Neural cell (in vitro differentiated cells): ENCODE data around the gene DHX30. TPM values are rescaled to one million over a fixed set of nuclear protein-coding genes. Genes with fewer than 3 reads are reported as not detected.

Experiments
- H2AFZ ChIP-seq: fragments of 200-600, 300-800 bp; sonication (generic), shearing (Covaris generic); 2 replicates; pipeline ENCODE4 v1.6.0; 2014; ENCODE audit warnings: low read depth, mild to moderate bottlenecking, antibody characterized with exemption, low read length, moderate library complexity
- H3F3A ChIP-seq: fragments of 200-600 bp; shearing (Covaris generic); 2 replicates; pipeline ENCODE4 v1.6.1; 2016; ENCODE audit warnings: mild to moderate bottlenecking, moderate library complexity, mixed read lengths, antibody characterized with exemption, low read length; ENCODE audit not compliant: insufficient read depth, poor library complexity, severe bottlenecking
- H3K27ac ChIP-seq: fragments of 200-600, 300-800 bp; sonication (generic), shearing (Covaris generic); 2 replicates; pipeline ENCODE4 v1.5.1; 2014; ENCODE audit warnings: mild to moderate bottlenecking, low read length, moderate library complexity
- H3K27me3 ChIP-seq: fragments of 300-800, 200-600 bp; sonication (generic), shearing (Covaris generic); 2 replicates; pipeline ENCODE4 v1.6.0; 2014; ENCODE audit warnings: mild to moderate bottlenecking, low read depth, low read length, moderate library complexity; ENCODE audit not compliant: insufficient read depth
- H3K36me3 ChIP-seq: fragments of 300-800, 200-600 bp; sonication (generic), shearing (Covaris generic); 2 replicates; pipeline ENCODE4 v1.5.1; 2014; ENCODE audit warnings: mild to moderate bottlenecking, antibody characterized with exemption, low read length, moderate library complexity; ENCODE audit not compliant: insufficient read depth
- H3K4me2 ChIP-seq: fragments of 300-800, 200-600 bp; sonication (generic), shearing (Covaris generic); 2 replicates; pipeline ENCODE4 v1.6.0; 2014; ENCODE audit warnings: mild to moderate bottlenecking, low read length
- H3K4me3 ChIP-seq: fragments of 300-800, 200-600 bp; sonication (generic), shearing (Covaris generic); 2 replicates; pipeline ENCODE4 v1.5.1; 2014; ENCODE audit warnings: mild to moderate bottlenecking, low read length, moderate library complexity
- H3K79me2 ChIP-seq: fragments of 200-600 bp; shearing (Covaris generic); replicated peaks from 2 replicates; pipeline ENCODE4 v1.6.0; 2014; ENCODE audit warnings: mild to moderate bottlenecking, low read length, moderate library complexity; ENCODE audit not compliant: insufficient read depth
- H3K9ac ChIP-seq: fragments of 300-800, 200-600 bp; sonication (generic), shearing (Covaris generic); 2 replicates; pipeline ENCODE4 v1.6.1; 2016; ENCODE audit warnings: mild to moderate bottlenecking, low read length, mixed read lengths
- H3K9me2 ChIP-seq: fragments of 200-600 bp; shearing (Covaris generic); 2 replicates; pipeline ENCODE4 v1.6.1; 2016; ENCODE audit warnings: mild to moderate bottlenecking, low read length, mixed read lengths; ENCODE audit not compliant: insufficient read depth
- H3K9me3 ChIP-seq: fragments of 200-600, 300-800 bp; sonication (generic), shearing (Covaris generic); 2 replicates; pipeline ENCODE4 v1.6.1; 2016; ENCODE audit warnings: mild to moderate bottlenecking, mixed run types, low read length, moderate library complexity, mixed read lengths
- H4K20me1 ChIP-seq: fragments of 200-600 bp; shearing (Covaris generic); 2 replicates; pipeline ENCODE4 v1.6.1; 2016; ENCODE audit warnings: mild to moderate bottlenecking, mixed run types; ENCODE audit not compliant: insufficient read depth
- EP300 ChIP-seq: fragments of 450-650 bp; conservative IDR thresholded peaks from 2 replicates; pipeline ENCODE4 v1.6.1; 2014; ENCODE audit warnings: antibody characterized with exemption, mild to moderate bottlenecking, moderate library complexity; ENCODE audit not compliant: poor library complexity, severe bottlenecking
- EZH2 ChIP-seq: fragments of 200-600, 300-800 bp; shearing (Covaris generic), sonication (generic); IDR thresholded peaks from 2 replicates; pipeline ENCODE4 v1.6.1; 2014; ENCODE audit warnings: antibody characterized with exemption, low read length, borderline replicate concordance, mild to moderate bottlenecking; ENCODE audit not compliant: insufficient read depth, poor library complexity, severe bottlenecking
- MXI1 ChIP-seq: fragments of 450-650 bp; conservative IDR thresholded peaks from 2 replicates; pipeline ENCODE4 v1.6.1; 2014; ENCODE audit warnings: antibody characterized with exemption, mild to moderate bottlenecking; ENCODE audit not compliant: poor library complexity, severe bottlenecking
- POLR2AphosphoS5 ChIP-seq: IDR thresholded peaks from 2 replicates; pipeline ENCODE4 v1.6.1; 2012
- RAD21 ChIP-seq: fragments of 450-650 bp; conservative IDR thresholded peaks from 2 replicates; pipeline ENCODE4 v1.6.1; 2014; ENCODE audit warnings: antibody characterized with exemption, mild to moderate bottlenecking, moderate library complexity
- SMC3 ChIP-seq: fragments of 450-650 bp; conservative IDR thresholded peaks from 2 replicates; pipeline ENCODE4 v1.6.1; 2014; ENCODE audit warnings: antibody characterized with exemption, mild to moderate bottlenecking, moderate library complexity; ENCODE audit not compliant: poor library complexity
- TAF1 ChIP-seq: IDR thresholded peaks from 2 replicates; pipeline ENCODE4 v1.6.1; 2012; ENCODE audit warnings: low read depth
- polyA plus RNA-seq: library from polyadenylated mRNA; depleted of rRNA; stranded (reverse); fragments of >200 nt; gene quantifications from 2 replicates; pipeline ENCODE4 v1.2.3, GENCODE V29; 2014
- TF ChIP-seq, protein P1 (sequence below): IDR thresholded peaks from 2 replicates; pipeline ENCODE4 v1.6.1; 2012; ENCODE audit warnings: borderline replicate concordance
- TF ChIP-seq, protein P2 (sequence below): fragments of 450-650 bp; IDR thresholded peaks from 2 replicates; pipeline ENCODE4 v1.5.1; 2014; ENCODE audit warnings: antibody characterized with exemption, mild to moderate bottlenecking, moderate library complexity; ENCODE audit not compliant: poor library complexity, severe bottlenecking

The DHX30 gene
- polyA plus RNA-seq, 1 donor from 2014 or later: 101 TPM

DNA sequence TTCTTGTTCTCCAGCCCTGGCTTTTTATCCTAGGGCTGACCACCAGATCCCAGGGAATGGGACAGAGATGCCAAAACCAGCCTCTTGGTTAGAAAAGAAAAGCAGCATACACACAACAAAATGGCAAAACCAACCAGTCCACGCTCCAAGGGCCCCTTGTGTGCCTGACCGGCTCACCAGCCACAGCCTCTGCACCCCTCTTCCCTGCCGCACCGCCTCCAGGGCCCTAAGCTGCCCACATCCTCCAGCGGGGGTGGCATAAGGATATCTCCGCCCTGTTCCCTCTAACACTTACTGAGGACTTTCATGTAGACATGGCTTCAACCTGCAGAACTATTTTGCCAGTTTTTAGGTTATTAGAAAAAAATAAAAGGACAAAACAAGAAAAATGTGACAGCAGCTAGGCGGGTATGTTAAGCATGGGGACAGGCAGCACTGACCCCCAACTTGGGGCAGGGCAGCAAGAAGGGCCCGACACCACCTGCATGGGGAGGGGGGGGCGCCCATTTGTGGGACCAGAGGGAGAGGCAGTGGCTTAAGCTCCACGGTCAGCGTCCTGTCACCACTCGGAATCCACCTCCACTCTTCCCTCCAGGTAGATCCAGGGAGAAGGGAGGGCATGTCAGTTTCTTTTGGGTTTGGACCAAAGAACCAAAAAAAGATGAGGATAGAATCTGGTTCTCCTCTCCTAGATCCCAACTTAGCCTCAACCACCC is 49.1 kb downstream of the DHX30 start:
- Histone ChIP-seq H4K20me1 (no peaks in the 10 kb centered on the region), H3K9me3 (no peaks in the 10 kb centered on the region), H3K27ac (no peak overlapping the region), H3K36me3 (peaks cover 5% of the 10 kb centered on the region), H3F3A (no peaks in the 10 kb centered on the region), H3K4me2 (no peak overlapping the region), H3K9me2 (no peaks in the 10 kb centered on the region), H2AFZ (no peak overlapping the region), H3K4me3 (no peak overlapping the region), H3K79me2 (no peaks in the 10 kb centered on the region), H3K9ac (no peak overlapping the region), H3K27me3 (no peaks in the 10 kb centered on the region)
- TF ChIP-seq EP300: no peak
- TF ChIP-seq, protein P1, sequence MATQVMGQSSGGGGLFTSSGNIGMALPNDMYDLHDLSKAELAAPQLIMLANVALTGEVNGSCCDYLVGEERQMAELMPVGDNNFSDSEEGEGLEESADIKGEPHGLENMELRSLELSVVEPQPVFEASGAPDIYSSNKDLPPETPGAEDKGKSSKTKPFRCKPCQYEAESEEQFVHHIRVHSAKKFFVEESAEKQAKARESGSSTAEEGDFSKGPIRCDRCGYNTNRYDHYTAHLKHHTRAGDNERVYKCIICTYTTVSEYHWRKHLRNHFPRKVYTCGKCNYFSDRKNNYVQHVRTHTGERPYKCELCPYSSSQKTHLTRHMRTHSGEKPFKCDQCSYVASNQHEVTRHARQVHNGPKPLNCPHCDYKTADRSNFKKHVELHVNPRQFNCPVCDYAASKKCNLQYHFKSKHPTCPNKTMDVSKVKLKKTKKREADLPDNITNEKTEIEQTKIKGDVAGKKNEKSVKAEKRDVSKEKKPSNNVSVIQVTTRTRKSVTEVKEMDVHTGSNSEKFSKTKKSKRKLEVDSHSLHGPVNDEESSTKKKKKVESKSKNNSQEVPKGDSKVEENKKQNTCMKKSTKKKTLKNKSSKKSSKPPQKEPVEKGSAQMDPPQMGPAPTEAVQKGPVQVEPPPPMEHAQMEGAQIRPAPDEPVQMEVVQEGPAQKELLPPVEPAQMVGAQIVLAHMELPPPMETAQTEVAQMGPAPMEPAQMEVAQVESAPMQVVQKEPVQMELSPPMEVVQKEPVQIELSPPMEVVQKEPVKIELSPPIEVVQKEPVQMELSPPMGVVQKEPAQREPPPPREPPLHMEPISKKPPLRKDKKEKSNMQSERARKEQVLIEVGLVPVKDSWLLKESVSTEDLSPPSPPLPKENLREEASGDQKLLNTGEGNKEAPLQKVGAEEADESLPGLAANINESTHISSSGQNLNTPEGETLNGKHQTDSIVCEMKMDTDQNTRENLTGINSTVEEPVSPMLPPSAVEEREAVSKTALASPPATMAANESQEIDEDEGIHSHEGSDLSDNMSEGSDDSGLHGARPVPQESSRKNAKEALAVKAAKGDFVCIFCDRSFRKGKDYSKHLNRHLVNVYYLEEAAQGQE: no peak
- TF ChIP-seq EZH2: no peak

DNA sequence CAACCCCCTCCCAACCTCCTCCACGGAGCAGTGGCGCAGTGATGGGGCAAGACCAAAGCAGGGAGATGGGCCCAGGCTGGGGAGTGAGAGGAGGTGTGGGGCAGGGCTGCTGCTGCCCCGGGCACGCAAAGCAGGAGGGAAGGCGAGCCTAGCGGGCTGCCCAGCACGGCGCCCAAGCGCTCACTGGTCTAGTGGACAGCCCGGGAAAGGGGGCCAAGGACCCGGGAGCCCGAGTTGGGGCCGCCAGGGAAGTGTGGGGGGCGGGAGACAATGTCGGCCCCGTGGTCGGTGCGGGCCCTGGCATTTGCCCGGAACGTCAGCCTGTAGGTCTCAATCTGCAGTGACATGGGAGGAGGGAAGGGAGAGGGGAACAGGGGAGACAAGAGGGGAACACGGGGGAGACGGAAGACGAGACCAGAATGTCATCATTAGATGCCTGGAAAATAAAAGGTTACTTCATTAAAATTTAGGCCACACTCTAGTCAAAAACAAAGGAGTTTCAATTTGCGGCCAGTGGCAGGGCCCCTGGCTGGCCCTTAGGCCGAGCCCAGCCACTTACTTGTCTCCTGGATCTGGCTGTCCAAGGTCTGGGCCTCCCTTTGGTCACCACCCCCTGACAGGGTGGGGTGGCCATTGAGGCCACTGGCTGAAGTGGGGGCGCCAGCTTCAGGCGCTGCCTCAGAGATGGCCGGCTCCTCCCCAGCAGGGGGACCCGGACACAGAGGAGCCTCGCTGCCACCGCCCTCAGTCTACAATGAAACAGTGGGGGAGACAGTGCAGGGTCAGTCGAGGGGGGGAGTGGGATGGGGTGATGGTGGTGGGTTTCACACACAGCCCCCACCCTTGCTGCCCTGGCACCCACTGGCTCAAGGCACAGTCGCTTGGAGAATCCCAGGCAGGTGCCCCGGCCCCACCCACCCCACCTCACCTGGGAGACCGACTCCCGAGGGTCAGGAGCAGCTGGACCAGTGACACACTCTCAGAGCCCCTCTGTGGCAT is 50.0 kb downstream of the DHX30 start:
- Histone ChIP-seq H3K36me3 (peaks cover 5% of the 10 kb centered on the region), H3K4me3 (no peak overlapping the region), H4K20me1 (no peaks in the 10 kb centered on the region), H3K79me2 (no peaks in the 10 kb centered on the region), H3K27me3 (no peaks in the 10 kb centered on the region), H3K9me3 (no peaks in the 10 kb centered on the region), H3F3A (no peaks in the 10 kb centered on the region), H2AFZ (no peak overlapping the region), H3K4me2 (no peak overlapping the region), H3K27ac (no peak overlapping the region), H3K9ac (no peak overlapping the region), H3K9me2 (no peaks in the 10 kb centered on the region)
- TF ChIP-seq RAD21: no peak
- TF ChIP-seq SMC3: no peak
- TF ChIP-seq POLR2AphosphoS5: no peak
- no peak for TF ChIP-seq EZH2
- TF ChIP-seq MXI1: no peak
- TF ChIP-seq EP300: no peak
- TF ChIP-seq, protein P1: no peak
- no peak for TF ChIP-seq TAF1
- TF ChIP-seq, protein P2, sequence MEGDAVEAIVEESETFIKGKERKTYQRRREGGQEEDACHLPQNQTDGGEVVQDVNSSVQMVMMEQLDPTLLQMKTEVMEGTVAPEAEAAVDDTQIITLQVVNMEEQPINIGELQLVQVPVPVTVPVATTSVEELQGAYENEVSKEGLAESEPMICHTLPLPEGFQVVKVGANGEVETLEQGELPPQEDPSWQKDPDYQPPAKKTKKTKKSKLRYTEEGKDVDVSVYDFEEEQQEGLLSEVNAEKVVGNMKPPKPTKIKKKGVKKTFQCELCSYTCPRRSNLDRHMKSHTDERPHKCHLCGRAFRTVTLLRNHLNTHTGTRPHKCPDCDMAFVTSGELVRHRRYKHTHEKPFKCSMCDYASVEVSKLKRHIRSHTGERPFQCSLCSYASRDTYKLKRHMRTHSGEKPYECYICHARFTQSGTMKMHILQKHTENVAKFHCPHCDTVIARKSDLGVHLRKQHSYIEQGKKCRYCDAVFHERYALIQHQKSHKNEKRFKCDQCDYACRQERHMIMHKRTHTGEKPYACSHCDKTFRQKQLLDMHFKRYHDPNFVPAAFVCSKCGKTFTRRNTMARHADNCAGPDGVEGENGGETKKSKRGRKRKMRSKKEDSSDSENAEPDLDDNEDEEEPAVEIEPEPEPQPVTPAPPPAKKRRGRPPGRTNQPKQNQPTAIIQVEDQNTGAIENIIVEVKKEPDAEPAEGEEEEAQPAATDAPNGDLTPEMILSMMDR: no peak
